ENCODE measurements around the gene PRKAR2B. TPM values are rescaled to one million over a fixed set of nuclear protein-coding genes. Genes with fewer than 3 reads are reported as not detected.

Gene PRKAR2B
- polyA plus RNA-seq, 1 donor from 2014 or later = 297 TPM

GRCh38 chr7:107168233-107169119 lies 124.0 kb downstream of the PRKAR2B start, which contains the start of gene HBP1:
Gene HBP1, plus strand, starts transcription at chr7:107169003. Its CDS starts 10,891 bp downstream, at chr7:107179894.
- H3K9ac ChIP-seq (ENCODE audit: low read length) = peak within 1 kb of the TSS; percentile 74
- peak; percentile 0 for TF ChIP-seq EP300 (conservative IDR thresholded peaks at IDR 0.05; ENCODE audit: poor library complexity, severe bottlenecking)
- TF ChIP-seq TAF1 (IDR thresholded peaks at IDR 0.05; ENCODE audit: low read depth) = peak; percentile 55
- TF ChIP-seq POLR2AphosphoS5 (IDR thresholded peaks at IDR 0.05) = peak; percentile 64
- TF ChIP-seq MXI1 (conservative IDR thresholded peaks at IDR 0.05; ENCODE audit: poor library complexity, severe bottlenecking) = peak; percentile 90
- TF ChIP-seq EZH2 (IDR thresholded peaks at IDR 0.05; ENCODE audit: borderline replicate concordance, insufficient read depth, low read length, poor library complexity, severe bottlenecking) = no peak
- H3K4me2 ChIP-seq (ENCODE audit: low read length) = peak within 1 kb of the TSS; percentile 89
- no peaks in the 10 kb centered on the region for H3K9me2 ChIP-seq (ENCODE audit: insufficient read depth, low read length)
- no peaks in the 10 kb centered on the region for H3K9me3 ChIP-seq (ENCODE audit: low read length)
- peak within 1 kb of the TSS; percentile 70 for H3K4me3 ChIP-seq (ENCODE audit: low read length)
- peak within 1 kb of the TSS; percentile 85 for H3K27ac ChIP-seq (ENCODE audit: low read length)
- no peaks in the 10 kb centered on the region for H4K20me1 ChIP-seq (ENCODE audit: insufficient read depth)
- no peaks in the 10 kb centered on the region for H3K27me3 ChIP-seq (ENCODE audit: insufficient read depth, low read depth, low read length)
- peak within 1 kb of the TSS; percentile 74 for H2AFZ ChIP-seq (ENCODE audit: low read depth, low read length)
- H3F3A ChIP-seq (ENCODE audit: insufficient read depth, low read length, poor library complexity, severe bottlenecking) = peaks cover 5% of the 10 kb centered on the region
- H3K36me3 ChIP-seq (ENCODE audit: insufficient read depth, low read length) = no peaks in the 10 kb centered on the region
- peaks cover 24% of the 10 kb centered on the region for H3K79me2 ChIP-seq (replicated peaks; ENCODE audit: insufficient read depth, low read length)

DNA sequence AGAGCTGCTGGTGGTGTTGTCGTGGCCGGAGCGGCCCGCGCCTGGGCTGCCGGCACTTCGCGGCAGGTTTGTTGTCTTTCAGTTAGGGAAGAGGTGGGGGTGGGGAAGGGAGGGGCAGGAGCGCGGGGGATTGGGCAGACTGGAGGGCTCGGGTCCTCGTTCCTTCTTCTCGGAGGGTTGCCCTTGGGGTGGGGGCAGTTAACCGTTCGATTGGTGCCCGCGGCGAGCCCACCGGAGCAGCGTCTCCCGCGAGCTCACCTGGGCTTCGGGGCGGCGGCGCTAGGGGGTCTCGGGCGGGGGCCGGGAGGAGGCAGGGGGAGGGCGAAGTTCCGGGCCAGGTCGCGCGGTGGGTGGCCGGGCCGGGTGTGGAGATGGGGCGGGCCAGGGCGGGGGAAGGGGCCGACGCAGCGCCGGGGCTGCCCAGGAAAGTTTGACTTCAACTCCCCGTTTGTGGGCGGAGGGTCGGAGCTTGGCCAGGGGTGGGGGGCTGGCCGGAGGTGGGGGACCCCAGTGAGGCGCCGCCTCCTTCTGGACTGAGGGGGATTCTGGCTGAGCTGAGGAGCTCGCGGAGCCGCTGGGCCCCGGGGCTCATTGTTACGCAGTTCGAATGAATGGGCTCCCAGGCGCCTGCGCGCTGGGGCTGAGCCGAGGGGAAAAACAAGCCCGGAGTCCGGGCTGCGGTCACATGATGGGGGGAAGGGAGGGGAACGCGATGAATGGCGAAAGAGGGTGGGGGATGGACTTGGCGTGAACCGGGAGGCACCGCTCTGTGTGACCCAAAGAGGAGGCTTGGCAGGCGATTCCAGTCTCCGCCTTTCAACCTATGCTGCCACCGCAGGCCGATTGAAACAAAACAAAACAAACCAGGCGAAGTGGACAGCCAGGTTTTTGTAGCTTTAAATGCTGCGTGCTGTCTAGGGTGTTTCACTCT lies 124.9 kb downstream of the PRKAR2B start:
- Histone ChIP-seq H3K9me3 (ENCODE audit: low read length) (no peaks in the 10 kb centered on the region), H4K20me1 (ENCODE audit: insufficient read depth) (no peaks in the 10 kb centered on the region), H3K36me3 (ENCODE audit: insufficient read depth, low read length) (no peaks in the 10 kb centered on the region), H3K4me2 (ENCODE audit: low read length) (peak overlapping the region; percentile 89), H3K9me2 (ENCODE audit: insufficient read depth, low read length) (no peaks in the 10 kb centered on the region), H3K79me2 (replicated peaks; ENCODE audit: insufficient read depth, low read length) (peaks cover 33% of the 10 kb centered on the region), H2AFZ (ENCODE audit: low read depth, low read length) (peak overlapping the region; percentile 74), H3K4me3 (ENCODE audit: low read length) (peak overlapping the region; percentile 70), H3K27ac (ENCODE audit: low read length) (peak overlapping the region; percentile 85), H3K27me3 (ENCODE audit: insufficient read depth, low read depth, low read length) (no peaks in the 10 kb centered on the region), H3K9ac (ENCODE audit: low read length) (peak overlapping the region; percentile 74), H3F3A (ENCODE audit: insufficient read depth, low read length, poor library complexity, severe bottlenecking) (peaks cover 5% of the 10 kb centered on the region)
- TF ChIP-seq POLR2AphosphoS5 (IDR thresholded peaks at IDR 0.05) = peak; percentile 61
- TF ChIP-seq RAD21 (conservative IDR thresholded peaks at IDR 0.05) = peak; percentile 53
- TF ChIP-seq TAF1 (IDR thresholded peaks at IDR 0.05; ENCODE audit: low read depth) = peak; percentile 44
- TF ChIP-seq EZH2 (IDR thresholded peaks at IDR 0.05; ENCODE audit: borderline replicate concordance, insufficient read depth, low read length, poor library complexity, severe bottlenecking) = no peak
- peak; percentile 55 for TF ChIP-seq SMC3 (conservative IDR thresholded peaks at IDR 0.05; ENCODE audit: poor library complexity)
- peak; percentile 59 for TF ChIP-seq REST (IDR thresholded peaks at IDR 0.05; ENCODE audit: borderline replicate concordance)
- TF ChIP-seq EP300 (conservative IDR thresholded peaks at IDR 0.05; ENCODE audit: poor library complexity, severe bottlenecking) = peak; percentile 60
- TF ChIP-seq MXI1 (conservative IDR thresholded peaks at IDR 0.05; ENCODE audit: poor library complexity, severe bottlenecking) = peak; percentile 69
- TF ChIP-seq, protein P1, sequence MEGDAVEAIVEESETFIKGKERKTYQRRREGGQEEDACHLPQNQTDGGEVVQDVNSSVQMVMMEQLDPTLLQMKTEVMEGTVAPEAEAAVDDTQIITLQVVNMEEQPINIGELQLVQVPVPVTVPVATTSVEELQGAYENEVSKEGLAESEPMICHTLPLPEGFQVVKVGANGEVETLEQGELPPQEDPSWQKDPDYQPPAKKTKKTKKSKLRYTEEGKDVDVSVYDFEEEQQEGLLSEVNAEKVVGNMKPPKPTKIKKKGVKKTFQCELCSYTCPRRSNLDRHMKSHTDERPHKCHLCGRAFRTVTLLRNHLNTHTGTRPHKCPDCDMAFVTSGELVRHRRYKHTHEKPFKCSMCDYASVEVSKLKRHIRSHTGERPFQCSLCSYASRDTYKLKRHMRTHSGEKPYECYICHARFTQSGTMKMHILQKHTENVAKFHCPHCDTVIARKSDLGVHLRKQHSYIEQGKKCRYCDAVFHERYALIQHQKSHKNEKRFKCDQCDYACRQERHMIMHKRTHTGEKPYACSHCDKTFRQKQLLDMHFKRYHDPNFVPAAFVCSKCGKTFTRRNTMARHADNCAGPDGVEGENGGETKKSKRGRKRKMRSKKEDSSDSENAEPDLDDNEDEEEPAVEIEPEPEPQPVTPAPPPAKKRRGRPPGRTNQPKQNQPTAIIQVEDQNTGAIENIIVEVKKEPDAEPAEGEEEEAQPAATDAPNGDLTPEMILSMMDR (IDR thresholded peaks at IDR 0.05; ENCODE audit: poor library complexity, severe bottlenecking) = peak; percentile 35
